Nucleus accumbens (tissue), 56 donors: Measurements from ENCODE around the gene KCNH2.

Experiments
- DNase-seq, 56 donors: peaks; one replicate each; lab custom pipeline; 2025; lab: John Stamatoyannopoulos, UW

The KCNH2 gene

GRCh38 chr7:150996376-150997074 is 18.4 kb upstream of the KCNH2 start:
- no peak for DNase-seq

GRCh38 chr7:150994838-150995510 is 16.9 kb upstream of the KCNH2 start:
- no peak for DNase-seq

- DNase-seq = no peak
Measured at GRCh38 chr7:150994141-150994837, 16.2 kb upstream of the KCNH2 start.

DNA sequence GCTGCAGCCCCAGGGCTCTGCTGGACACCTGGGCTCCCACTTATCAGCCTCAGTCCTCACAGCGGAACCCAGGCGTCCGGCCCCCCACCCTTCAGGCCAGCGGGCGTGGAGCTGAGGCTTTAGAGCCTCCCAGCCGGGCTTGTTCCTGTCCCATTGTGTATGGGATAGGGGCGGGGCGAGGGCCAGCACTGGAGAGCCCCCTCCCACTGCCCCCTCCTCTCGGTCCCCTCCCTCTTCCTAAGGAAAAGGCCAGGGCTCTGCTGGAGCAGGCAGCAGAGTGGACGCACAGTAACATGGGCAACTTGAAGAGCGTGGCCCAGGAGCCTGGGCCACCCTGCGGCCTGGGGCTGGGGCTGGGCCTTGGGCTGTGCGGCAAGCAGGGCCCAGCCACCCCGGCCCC is 15.4 kb upstream of the KCNH2 start:
- DNase-seq = no peak

- peak in 7 of 56 donors; percentile 7 to 60 (median 24) for DNase-seq
Measured at GRCh38 chr7:150992833-150993302, 14.7 kb upstream of the KCNH2 start.

DNA sequence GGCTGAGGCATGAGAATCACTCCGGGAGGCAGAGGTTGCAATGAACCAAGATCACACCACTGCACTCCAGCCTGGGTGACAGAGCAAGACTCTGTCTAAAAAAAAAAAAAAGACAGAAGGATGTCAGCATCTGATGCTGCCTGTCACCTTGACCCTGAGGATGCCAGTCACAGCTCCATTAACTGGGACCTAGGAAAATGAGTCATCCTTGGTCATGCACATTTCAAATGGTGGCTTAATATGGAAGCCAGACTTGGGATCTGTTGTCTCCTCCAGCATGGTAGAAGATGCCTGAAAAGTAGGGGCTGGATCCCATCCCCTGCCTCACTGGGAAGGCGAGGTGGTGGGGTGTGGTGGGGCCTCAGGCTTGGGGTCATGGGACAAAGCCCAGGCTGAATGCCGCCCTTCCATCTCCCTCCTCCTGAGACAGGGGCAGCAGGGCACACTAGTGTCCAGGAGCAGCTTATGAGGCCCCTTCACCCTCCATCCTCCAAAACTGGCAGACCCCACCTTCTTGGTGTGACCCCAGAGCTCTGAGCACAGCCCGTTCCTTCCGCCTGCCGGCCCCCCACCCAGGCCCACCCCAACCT is 14.0 kb upstream of the KCNH2 start:
- no peak for DNase-seq

DNA sequence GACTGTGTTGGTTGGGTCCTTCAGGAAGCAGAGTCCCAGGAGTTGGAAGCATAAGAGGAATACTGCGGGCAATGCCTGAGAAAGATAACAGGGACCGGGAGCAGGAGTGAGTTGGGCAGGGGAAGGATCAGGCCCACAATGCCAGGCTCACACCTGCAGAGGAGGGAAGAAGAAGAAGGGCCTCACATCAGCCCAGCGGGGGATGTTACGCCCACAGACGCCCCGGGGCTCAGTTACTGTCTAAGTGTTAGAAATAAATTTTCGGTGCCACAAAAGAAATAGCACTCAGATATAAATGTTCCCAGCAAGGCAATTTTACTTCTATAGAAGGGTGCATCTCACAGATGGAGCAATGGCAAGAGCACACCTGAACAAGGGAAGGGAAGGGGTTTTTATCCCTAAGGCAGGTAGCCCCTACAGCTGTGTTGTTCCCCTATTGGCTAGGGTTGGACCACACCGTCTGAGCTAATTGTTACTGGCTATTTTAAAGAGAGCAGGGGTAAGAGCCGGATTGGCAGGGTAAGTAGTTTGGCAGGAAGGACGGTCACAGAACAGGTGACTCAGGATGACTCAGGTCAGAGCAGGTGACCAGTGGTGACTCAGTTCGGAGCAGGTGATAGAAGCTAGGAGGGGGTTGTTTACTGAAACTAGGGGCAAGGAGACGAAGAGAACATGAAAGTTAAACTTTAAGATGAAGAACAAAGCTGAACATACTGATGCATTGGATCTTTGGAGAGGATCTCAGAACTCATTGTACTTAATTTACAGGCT is 12.5 kb upstream of the KCNH2 start, which contains the start of gene NOS3:
TSS of gene NOS3 (plus strand) at position 602 of the 771 bp plus-strand sequence. CDS start 2,787 bp downstream, outside the sequence.
- no peak for DNase-seq

DNA sequence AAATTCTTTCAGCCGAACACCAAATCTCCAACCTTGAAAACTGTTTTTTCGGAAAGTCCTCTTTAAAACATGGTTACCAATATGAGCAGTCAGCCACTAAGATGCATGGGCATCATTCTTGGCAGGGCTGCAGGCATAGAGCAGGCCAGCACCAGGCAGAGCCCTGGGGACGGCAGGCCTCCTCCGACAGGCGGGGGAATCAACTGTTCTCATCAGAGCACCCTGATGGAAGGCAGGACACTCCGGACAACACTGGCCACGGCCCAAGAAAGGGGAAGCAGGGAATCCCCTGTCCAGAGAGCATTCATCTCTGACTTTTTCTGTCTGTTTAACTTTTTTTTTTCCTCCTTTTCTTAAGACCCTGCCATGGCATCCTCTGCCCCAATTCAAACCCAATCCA is 11.3 kb upstream of the KCNH2 start:
- no peak for DNase-seq

GRCh38 chr7:150988230-150989226 is 10.4 kb upstream of the KCNH2 start:
- peak in 48 of 56 donors; percentile 18 to 87 (median 64) for DNase-seq

DNA sequence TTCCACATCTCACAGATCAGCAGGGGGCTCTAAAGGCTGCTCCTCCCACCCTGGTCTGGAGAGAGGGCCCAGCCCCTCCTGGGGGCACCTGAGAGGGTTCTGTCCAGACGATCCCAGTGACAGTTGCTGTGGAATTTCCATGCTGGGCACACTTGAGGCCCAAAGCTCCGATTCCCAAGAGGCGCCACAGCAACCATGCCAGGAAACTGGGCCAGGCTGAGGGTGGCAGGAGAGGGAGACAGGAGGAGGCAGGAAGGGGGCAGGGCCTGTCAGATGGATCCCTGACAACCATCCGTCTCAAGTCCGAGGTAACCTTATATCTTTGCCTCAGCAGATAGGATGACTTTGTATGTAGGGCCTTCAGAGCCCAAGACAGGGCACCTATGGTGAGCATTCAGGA is 8.4 kb upstream of the KCNH2 start:
- DNase-seq = no peak

GRCh38 chr7:150986099-150986512 is 8.0 kb upstream of the KCNH2 start:
- DNase-seq = peak in 36 of 56 donors; percentile 12 to 80 (median 39)

GRCh38 chr7:150983893-150984368 is 5.8 kb upstream of the KCNH2 start:
- no peak for DNase-seq

DNA sequence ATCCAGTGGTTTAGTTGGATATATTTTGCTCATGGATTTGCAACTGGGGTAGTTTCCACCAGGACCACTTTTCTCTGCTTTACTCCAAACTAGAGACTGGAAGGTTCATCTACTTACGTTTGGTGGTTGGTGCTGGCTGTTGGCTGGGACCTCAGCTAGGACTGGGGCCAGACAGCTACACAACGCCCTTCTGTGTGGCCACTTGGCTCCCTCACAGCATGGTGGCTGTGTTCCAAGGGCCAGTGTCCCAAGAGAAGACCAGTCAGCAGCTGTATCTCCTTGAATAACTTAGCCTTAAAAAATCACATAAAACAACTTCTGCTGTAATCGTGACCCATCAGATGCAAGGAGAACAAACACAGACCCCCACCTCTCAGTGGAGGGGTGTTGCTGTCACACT is 4.2 kb upstream of the KCNH2 start:
- peak in 53 of 56 donors; percentile 19 to 91 (median 80) for DNase-seq

DNA sequence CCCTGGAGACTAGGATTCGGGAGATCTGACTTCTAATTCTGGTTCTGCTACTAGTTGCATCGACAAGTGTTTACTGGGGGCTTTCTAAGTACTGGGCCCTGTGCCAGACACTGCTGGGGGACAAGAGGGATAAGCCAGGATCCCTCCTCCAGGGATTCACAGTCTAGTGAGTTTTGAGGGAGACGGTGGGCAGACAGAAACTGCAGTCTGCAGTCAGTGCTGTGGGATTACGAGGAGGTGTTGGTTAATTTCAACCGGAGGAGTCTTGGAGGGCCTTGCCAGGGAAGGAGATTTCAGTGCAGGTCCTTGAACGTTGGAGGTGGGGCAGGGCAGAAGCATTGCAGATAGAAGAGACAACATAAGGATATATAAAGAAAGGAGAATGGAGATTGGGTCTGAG is 3.5 kb upstream of the KCNH2 start:
- DNase-seq = peak in 1 of 56 donors; percentile 10

DNA sequence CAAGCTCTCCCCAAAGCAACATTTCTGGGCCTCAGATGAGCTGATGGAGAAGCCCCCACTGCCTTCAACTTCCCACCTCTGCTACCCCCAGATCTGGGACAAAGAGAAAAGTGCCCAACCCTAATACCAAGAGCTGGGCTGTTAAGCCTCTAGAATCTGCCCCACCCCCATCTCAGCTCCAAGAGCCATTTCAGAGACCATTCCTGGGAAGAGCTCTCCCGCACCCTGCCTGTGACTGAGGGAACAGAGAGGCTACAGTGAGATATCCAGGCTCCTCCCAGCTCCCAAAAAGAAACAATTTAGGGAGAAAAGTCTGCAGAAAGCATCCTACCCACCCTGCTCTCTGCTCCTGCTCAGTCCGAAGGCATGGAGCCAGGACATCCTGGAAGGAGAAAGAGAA is 2.5 kb upstream of the KCNH2 start:
- DNase-seq = peak in 3 of 56 donors; percentile 14 to 35 (median 20)

DNA sequence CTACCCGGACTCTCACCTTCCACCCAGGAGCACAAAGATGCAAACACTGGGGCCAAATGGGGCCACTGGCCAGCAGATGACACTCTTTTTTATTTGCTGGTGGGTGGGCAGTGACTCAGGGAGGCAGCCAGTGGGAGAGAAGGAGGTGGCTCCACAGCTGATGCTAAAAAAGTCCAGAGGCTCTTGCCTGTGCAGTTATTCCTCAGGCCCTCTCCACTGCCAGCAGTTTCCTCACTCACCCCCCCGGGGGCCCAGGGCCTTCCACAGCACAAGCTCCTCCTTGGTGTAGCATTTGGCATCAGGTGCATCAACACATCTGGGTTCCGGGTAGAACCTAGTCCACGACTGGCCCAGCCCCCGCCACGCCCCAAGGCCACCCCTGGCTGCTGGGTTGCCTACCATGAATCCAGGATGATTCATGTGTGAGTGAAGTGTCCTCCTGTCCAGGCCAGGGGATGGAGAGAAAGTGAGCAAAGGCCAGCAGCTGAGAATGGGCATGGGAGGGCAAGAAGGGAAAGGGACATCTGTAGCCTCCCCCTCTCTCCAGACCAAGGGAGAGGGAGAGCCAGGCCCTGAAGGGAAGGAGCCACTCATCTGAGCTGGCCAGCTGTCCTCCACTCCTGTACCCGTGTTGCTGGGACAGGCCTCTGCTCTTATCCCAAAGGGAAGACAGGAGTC is 1.7 kb upstream of the KCNH2 start:
- peak in 1 of 56 donors; percentile 33 for DNase-seq

DNA sequence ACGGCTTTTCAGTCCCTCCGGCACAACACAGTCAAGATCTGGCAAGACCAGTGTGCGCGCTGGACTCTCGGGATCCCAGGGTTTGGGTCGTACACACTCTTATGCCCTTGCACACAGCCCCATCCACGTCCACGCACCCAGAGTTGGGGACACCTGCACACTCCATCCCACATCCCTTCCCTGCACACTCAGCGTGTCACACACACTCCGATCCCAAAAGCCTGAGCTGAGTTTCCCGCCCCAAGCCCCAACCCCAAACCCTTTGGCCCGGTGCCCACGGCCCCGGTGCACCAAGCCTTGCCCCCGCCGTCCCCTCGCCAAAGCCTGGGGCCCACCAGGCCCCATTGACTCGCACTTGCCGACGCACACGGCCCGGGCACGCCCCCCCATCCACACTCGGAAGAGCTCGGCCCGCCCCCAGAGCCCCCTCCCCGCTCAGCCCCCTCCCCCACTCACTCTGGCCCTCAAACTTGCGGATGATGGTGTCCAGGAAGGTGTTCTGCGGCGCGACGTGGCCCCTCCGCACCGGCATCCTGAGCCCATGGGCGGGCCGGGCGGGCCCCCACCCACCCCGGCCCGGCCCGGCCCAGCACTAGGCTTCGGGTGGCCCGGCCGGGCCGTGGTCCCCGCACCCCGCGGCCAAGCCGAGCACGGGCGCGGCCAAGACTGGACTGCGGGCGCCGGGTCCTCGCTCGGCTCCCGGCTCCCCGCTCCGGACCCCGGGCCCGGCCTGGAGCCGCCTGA is 567 bp downstream of the KCNH2 start:
- peak in 1 of 56 donors; percentile 29 for DNase-seq
